ENCODE data around the gene NUDT16L1.

Gene NUDT16L1

DNA sequence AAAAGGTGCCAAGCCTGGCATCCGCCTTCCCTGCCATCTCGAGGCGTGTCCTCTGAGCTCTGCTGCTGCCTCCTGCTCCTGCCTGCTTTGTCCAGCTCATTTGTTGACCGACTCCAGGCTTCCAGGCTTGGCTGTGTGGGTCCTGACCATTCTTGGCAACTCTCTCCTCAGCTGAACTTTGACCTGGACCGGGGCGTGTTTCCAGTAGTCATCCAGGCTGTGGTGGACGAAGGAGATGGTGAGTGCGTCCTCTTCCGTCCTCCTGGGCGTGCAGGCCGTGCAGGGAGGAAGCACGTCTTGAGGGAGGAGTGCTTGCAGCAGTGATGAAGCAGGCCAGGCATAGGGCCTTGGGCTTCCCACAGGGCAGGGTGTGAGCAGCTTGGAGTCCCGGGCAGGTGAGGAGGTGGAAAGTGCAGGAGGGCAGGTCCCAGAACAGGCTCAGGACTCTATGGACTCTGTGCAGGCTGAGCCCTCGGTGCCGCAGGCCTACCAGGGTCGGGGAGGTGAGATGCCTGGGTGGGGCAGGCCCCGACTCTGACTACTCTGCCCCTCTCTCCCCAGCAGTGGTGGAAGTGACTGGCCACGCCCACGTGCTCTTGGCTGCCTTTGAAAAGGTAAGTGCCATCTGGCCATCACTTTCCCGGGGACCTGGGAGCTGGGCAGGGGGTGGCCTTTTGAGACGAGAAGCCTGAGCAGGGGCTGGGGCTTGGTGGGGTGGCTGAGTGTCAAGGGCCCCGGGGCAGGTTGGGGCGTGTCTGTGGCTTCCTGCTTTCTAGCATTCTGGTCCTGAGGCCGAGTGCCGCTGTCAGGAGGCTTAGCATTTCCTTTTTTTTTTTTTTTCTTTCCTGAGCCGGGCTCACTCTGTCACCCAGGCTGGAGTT is 28.6 kb upstream of the NUDT16L1 start:
- Histone ChIP-seq H3K4me3 (ENCODE audit: low read depth, low read length) (no peak overlapping the region), H3K9me3 (ENCODE audit: control insufficient read depth, insufficient read depth, low read depth, low read length) (no peaks in the 10 kb centered on the region), H3K9ac (ENCODE audit: low read length) (no peak overlapping the region), H3K4me1 (ENCODE audit: control insufficient read depth, insufficient read depth, low read length) (peaks cover 4% of the 10 kb centered on the region; the same call in 1 of the 2 replicates), H3K27ac (ENCODE audit: low read depth, low read length) (no peak overlapping the region), H3K27me3 (ENCODE audit: control insufficient read depth, insufficient read depth, low read length) (no peaks in the 10 kb centered on the region), H3K36me3 (ENCODE audit: control insufficient read depth, insufficient read depth, low read length) (peaks cover 62% of the 10 kb centered on the region)

DNA sequence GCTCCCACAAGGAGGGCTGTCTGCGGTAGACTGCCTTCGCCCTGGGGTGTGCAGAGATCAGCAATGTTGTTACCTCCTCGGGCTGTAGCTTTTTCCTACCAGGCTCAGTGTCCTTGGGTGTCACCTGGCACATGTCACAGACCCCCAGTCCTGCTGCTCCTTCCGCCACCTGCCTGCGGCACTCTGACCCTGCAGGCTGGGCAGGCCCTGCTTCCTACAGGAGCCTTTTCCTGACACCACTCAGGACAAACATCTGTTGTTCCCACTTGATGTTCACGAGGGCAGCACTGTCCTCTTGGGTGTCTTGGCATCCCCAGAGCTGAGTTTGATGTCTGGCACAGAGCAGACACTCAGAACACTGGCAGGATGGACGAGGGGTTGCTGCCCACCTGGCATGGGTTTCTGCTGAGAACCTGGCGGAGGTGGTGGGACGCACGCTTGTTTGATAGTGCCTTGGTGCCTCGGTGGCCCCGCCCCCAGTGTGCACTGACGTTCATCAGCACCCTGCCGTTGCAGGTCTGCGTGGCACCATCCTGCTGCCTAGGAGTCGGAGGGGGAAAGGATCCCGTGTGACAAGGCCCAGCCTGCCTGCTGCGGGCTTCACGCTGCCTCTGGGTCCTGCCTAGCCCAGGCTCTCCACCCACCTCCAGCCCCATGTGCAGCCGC is 26.7 kb upstream of the NUDT16L1 start:
- Histone ChIP-seq H3K4me1 (ENCODE audit: control insufficient read depth, insufficient read depth, low read length) (peaks cover 4% of the 10 kb centered on the region; the same call in 1 of the 2 replicates), H3K36me3 (ENCODE audit: control insufficient read depth, insufficient read depth, low read length) (peaks cover 71% of the 10 kb centered on the region)

DNA sequence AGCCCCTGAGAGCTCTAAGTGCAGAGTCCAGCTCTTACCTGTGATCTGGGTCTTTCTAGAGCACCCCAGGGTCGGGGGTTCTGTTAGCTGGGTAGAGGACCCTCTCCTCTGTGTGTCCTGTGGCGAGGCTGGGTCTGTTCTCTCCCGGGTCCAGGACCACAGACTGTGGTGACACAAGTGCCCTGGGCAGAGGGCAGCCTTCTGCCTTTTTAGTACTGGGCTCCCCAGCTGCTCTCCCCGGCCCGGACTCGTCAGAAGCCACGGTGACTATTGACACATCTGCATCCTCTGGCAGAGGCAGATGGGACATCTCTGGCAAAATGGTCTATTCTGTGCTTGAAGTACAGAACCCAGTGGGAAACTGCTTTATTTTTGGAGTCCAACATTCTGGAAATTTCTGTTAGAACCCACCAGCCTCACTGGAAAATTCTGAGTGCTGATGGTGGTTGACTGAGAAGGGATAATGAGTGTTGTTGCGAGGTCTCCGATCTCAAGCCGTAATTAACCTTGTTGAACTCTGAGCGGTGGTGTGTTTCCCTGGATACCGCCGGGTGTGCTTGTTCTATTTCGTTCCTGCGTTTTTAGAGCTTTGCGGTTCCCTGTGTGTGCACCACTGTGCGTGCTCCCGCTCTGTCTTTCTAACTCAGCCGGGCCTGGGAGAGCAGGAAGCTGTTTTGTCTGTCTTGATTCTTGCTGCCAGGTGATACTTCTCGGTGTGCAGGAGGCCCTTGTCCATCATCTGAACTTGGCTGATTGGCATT is 26.0 kb upstream of the NUDT16L1 start:
- no peaks in the 10 kb centered on the region for H3K9me3 ChIP-seq (ENCODE audit: control insufficient read depth, insufficient read depth, low read depth, low read length)
- no peak overlapping the region for H3K9ac ChIP-seq (ENCODE audit: low read length)
- H3K27ac ChIP-seq (ENCODE audit: low read depth, low read length), result no peak overlapping the region
- H3K4me3 ChIP-seq (ENCODE audit: low read depth, low read length), result no peak overlapping the region
- no peaks in the 10 kb centered on the region for H3K27me3 ChIP-seq (ENCODE audit: control insufficient read depth, insufficient read depth, low read length)
- H3K36me3 ChIP-seq (ENCODE audit: control insufficient read depth, insufficient read depth, low read length), result peaks cover 72% of the 10 kb centered on the region
- peaks cover 4% of the 10 kb centered on the region; the same call in 1 of the 2 replicates for H3K4me1 ChIP-seq (ENCODE audit: control insufficient read depth, insufficient read depth, low read length)

More for the DNA sequence above, 26.7 kb upstream of the NUDT16L1 start:
- H3K9ac ChIP-seq (ENCODE audit: low read length), result no peak overlapping the region
- H3K9me3 ChIP-seq (ENCODE audit: control insufficient read depth, insufficient read depth, low read depth, low read length), result no peaks in the 10 kb centered on the region
- no peak overlapping the region for H3K4me3 ChIP-seq (ENCODE audit: low read depth, low read length)
- H3K27ac ChIP-seq (ENCODE audit: low read depth, low read length), result no peak overlapping the region
- no peaks in the 10 kb centered on the region for H3K27me3 ChIP-seq (ENCODE audit: control insufficient read depth, insufficient read depth, low read length)

DNA sequence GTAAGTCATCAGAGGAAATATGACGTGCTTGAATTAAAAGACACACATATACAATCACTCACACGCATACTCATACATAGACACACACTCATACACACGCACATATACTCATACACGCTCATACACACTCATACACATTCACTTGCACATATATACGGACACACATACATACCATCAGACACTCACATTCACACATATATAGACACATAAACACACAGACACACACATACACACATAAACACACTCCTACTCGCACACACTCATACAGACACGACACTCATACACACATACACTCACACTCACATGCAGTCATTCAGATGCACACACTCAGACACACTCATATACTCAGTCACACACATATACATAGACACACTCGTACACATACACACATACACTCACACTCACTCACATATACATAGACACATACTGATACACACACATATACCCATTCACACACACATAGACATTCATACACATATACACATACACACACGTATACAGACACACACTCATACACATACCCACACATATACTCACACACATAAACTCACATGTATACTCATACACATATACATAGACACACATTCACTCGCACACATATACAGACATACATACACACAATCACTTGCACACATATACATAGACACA is 24.9 kb upstream of the NUDT16L1 start:
- H3K4me3 ChIP-seq (ENCODE audit: low read depth, low read length), result no peak overlapping the region
- H3K9ac ChIP-seq (ENCODE audit: low read length), result no peak overlapping the region
- peaks cover 4% of the 10 kb centered on the region; the same call in 1 of the 2 replicates for H3K4me1 ChIP-seq (ENCODE audit: control insufficient read depth, insufficient read depth, low read length)
- no peak overlapping the region for H3K27ac ChIP-seq (ENCODE audit: low read depth, low read length)
- H3K36me3 ChIP-seq (ENCODE audit: control insufficient read depth, insufficient read depth, low read length), result peaks cover 80% of the 10 kb centered on the region
- no peaks in the 10 kb centered on the region for H3K27me3 ChIP-seq (ENCODE audit: control insufficient read depth, insufficient read depth, low read length)
- no peaks in the 10 kb centered on the region for H3K9me3 ChIP-seq (ENCODE audit: control insufficient read depth, insufficient read depth, low read depth, low read length)

DNA sequence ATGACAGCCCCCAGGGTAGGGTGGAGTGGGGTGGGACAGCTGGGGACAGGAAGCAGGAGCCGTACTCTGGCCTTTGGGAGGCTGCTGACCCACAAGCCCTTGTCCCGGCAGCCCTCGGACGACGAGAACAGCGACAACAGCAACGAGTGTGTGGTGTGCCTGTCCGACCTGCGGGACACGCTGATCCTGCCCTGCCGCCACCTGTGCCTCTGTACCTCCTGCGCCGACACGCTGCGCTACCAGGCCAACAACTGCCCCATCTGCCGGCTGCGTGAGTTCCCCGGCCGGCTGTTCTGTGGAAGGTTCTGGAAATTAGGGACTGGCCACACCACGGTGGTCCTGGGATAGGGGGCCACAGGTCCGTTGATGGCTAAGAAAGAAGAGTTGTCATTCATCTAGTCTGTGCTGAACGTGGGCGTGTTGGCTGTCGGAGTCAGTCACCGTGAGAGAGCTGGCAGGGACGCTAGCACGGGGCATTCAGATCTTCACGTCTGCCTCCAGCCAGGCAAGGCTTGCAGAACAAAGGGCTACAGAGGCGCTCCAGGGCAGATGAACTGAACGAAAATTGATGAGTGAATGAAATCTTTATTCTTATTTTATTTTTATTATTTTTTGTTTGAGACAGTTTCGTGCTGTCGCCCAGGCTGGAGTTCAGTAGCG is 19.8 kb upstream of the NUDT16L1 start:
- H3K27ac ChIP-seq (ENCODE audit: low read depth, low read length), result no peak overlapping the region
- H3K9ac ChIP-seq (ENCODE audit: low read length), result no peak overlapping the region
- H3K4me3 ChIP-seq (ENCODE audit: low read depth, low read length), result no peak overlapping the region
- peaks cover 52% of the 10 kb centered on the region for H3K36me3 ChIP-seq (ENCODE audit: control insufficient read depth, insufficient read depth, low read length)
- H3K9me3 ChIP-seq (ENCODE audit: control insufficient read depth, insufficient read depth, low read depth, low read length), result no peaks in the 10 kb centered on the region
- H3K4me1 ChIP-seq (ENCODE audit: control insufficient read depth, insufficient read depth, low read length), result peaks cover 4% of the 10 kb centered on the region; the same call in 1 of the 2 replicates
- H3K27me3 ChIP-seq (ENCODE audit: control insufficient read depth, insufficient read depth, low read length), result no peaks in the 10 kb centered on the region

DNA sequence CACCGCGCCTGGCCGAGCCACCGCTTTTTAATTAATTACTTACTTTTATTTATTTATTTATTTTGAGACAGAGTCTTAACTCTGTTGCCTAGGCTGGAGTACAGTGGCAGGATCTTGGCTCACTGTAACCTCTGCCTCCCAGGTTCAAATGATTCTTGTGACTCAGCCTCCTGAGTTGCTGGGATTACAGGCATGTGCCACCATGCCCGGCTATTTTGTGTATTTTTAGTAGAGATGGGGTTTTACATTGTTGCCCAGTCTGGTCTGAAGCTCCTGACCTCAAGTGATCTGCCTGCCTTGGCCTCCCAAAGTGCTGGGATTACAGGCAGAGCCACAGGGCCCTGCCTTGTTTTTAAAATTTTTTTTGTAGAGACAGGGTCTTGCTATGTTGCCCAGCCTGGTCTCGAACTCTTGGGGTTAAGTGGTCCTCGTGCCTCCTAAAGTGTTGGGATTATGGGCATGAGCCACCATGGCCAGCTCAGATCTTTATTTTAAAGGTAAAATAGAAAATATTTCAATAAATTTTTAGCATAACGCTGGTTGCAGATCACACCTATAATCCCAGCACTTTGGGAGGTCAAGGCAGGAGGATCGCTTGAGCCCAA is 18.3 kb upstream of the NUDT16L1 start:
- Histone ChIP-seq H3K9ac (ENCODE audit: low read length) (no peak overlapping the region), H3K4me1 (ENCODE audit: control insufficient read depth, insufficient read depth, low read length) (peaks cover 4% of the 10 kb centered on the region; the same call in 1 of the 2 replicates), H3K9me3 (ENCODE audit: control insufficient read depth, insufficient read depth, low read depth, low read length) (no peaks in the 10 kb centered on the region), H3K36me3 (ENCODE audit: control insufficient read depth, insufficient read depth, low read length) (peaks cover 48% of the 10 kb centered on the region), H3K27ac (ENCODE audit: low read depth, low read length) (no peak overlapping the region), H3K4me3 (ENCODE audit: low read depth, low read length) (no peak overlapping the region), H3K27me3 (ENCODE audit: control insufficient read depth, insufficient read depth, low read length) (no peaks in the 10 kb centered on the region)

DNA sequence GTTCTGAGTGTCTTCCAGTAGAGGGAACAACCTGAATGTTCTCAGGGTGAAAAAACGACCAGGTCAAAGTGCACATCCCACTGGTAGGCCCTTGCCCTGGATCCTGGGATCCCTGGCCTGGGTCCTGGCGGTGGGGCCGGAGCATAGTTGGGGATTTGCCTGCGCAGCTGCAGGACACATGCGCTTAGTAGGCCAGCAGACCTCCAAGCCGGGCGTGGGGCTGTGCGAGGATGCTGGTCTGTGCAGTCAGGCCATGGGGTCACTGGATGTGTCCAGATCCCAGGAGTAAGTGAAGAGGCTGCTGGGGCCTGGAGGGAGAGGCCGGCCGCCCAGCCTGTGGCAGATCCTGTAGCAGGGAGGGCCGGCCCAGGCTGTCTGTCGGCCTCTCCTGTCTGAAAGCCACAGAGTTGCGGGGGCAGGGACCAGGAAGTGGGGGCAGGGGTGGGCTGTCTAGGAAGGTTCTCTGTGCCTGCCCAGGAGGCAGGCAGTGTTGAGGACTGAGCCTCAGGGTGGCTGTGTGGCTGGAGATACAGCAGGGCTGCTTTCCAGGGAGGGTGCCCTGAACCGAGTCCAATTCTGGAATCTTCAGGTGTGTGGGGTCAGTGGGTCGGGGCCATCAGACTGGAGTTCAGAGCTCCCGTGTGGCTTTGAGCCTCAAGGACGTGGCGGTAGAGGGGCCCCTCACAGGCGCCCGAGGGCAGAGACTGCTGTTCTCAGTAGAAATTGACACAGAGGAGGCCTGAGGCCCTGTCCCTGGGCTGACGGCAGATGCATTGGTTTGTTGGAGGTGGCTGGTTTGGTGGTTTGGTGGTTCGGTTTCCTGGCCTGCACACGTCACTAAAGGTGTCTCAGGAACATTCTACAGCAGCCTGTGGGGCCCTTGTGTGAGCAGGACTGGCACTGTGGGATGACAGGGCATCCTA is 17.2 kb upstream of the NUDT16L1 start:
- Histone ChIP-seq H3K27ac (ENCODE audit: low read depth, low read length) (peak overlapping the region; percentile 51; the same call in 1 of the 2 replicates), H3K27me3 (ENCODE audit: control insufficient read depth, insufficient read depth, low read length) (no peaks in the 10 kb centered on the region), H3K9me3 (ENCODE audit: control insufficient read depth, insufficient read depth, low read depth, low read length) (no peaks in the 10 kb centered on the region), H3K9ac (ENCODE audit: low read length) (no peak overlapping the region), H3K36me3 (ENCODE audit: control insufficient read depth, insufficient read depth, low read length) (peaks cover 42% of the 10 kb centered on the region), H3K4me3 (ENCODE audit: low read depth, low read length) (no peak overlapping the region), H3K4me1 (ENCODE audit: control insufficient read depth, insufficient read depth, low read length) (peaks cover 4% of the 10 kb centered on the region; the same call in 1 of the 2 replicates)

DNA sequence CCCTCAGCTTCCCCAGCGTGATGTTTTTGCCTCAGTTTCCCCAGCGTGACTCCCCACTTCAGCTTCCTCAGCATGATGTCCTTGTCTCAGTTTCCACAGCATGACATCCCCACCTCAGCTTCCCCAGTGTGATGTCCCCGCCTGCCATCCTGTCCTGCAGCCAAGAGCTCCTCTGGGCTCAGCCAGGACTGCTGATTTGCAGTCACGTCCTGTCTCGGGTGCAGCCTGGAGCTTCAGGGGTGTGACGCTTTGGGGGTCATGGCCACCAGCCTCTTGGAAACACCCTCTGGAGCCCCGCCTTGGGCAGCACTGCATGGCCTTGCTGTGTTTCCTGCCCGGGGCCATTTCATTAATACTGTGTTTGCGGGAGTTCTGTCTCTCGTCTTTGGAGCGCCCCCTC is 16.5 kb upstream of the NUDT16L1 start:
- H3K9me3 ChIP-seq (ENCODE audit: control insufficient read depth, insufficient read depth, low read depth, low read length), result no peaks in the 10 kb centered on the region
- no peak overlapping the region for H3K9ac ChIP-seq (ENCODE audit: low read length)
- H3K4me1 ChIP-seq (ENCODE audit: control insufficient read depth, insufficient read depth, low read length), result peaks cover 4% of the 10 kb centered on the region; the same call in 1 of the 2 replicates
- H3K27ac ChIP-seq (ENCODE audit: low read depth, low read length), result 0 out of 2 replicates have a peak overlapping the region, but pooled peaks have one; percentile 12
- H3K36me3 ChIP-seq (ENCODE audit: control insufficient read depth, insufficient read depth, low read length), result peaks cover 41% of the 10 kb centered on the region
- H3K4me3 ChIP-seq (ENCODE audit: low read depth, low read length), result no peak overlapping the region
- no peaks in the 10 kb centered on the region for H3K27me3 ChIP-seq (ENCODE audit: control insufficient read depth, insufficient read depth, low read length)

DNA sequence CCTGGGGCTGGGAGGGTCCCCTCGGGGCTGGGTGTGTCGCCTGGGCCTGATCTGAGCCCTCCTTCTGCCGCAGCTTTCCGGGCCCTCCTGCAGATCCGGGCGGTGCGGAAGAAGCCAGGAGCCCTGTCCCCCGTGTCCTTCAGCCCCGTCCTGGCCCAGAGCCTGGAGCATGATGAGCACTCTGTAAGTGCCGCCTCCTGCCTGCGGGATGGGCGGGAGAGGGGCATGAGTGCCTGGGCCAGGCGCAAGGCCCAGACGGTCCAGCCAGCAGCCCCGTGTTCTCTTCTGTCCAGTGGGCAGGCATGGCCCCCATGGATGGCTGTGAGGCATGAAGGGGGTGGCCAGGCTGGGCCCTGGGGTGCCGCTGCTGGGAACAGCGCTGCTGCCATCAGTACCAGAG is 16.0 kb upstream of the NUDT16L1 start:
- peaks cover 44% of the 10 kb centered on the region for H3K36me3 ChIP-seq (ENCODE audit: control insufficient read depth, insufficient read depth, low read length)
- 0 out of 2 replicates have a peak overlapping the region, but pooled peaks have one; percentile 12 for H3K27ac ChIP-seq (ENCODE audit: low read depth, low read length)
- no peaks in the 10 kb centered on the region for H3K27me3 ChIP-seq (ENCODE audit: control insufficient read depth, insufficient read depth, low read length)
- no peak overlapping the region for H3K9ac ChIP-seq (ENCODE audit: low read length)
- no peaks in the 10 kb centered on the region for H3K9me3 ChIP-seq (ENCODE audit: control insufficient read depth, insufficient read depth, low read depth, low read length)
- no peak overlapping the region for H3K4me3 ChIP-seq (ENCODE audit: low read depth, low read length)
- peaks cover 4% of the 10 kb centered on the region; the same call in 1 of the 2 replicates for H3K4me1 ChIP-seq (ENCODE audit: control insufficient read depth, insufficient read depth, low read length)
